DLD1 (cell line): ENCODE results near the gene THOC6.
"Not testable (repeated sequence)": the region's sequence is repeated elsewhere in the genome, so short reads cannot be mapped to it uniquely, and the experiment has no call there.

ENCODE experiments used
- in situ Hi-C: cut with HindIII; loops from 2 replicates; pipeline ENCODE4 v1.10.0; 2017; ENCODE audit warnings: low sequenced_read_pairs

Gene THOC6

DNA sequence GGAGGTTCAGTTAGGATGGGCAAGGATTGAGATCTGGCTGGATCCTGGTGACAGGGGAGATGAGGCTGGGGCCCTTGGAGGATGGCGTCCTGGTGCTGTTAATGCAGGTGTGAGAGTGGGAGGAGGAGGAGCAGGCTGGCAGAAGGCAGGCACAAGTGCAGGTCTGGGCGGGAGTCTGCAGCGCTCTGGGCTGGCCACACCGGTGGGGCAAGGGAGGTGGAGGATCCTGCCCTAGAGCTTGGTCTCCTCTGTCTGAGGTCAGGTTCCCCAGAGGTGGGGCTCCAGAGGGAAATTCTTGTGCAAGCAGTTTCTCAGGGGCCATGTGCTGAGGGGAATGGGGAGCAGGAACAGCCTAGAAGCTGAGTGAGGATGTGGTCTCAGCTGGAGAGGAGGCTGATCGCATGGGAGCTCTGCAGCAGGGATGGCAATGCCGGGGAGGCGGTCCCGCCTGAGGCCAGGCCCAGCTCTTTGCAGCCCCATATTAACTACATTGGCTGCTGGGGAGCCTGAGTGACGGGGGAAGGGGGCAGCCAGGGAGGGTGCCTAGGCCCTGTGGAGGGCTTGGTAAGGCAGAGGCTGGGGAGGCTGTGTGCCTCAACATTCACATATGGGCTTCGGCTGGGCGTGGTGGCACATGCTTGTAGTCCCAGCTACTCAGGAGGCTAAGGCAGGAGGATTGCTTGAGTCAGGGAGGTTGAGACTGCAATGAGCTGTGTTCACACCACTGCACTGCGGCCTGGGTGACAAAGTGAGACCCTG lies 28.9 kb downstream of the THOC6 start:
- in situ Hi-C loops, result not testable (repeated sequence)

DNA sequence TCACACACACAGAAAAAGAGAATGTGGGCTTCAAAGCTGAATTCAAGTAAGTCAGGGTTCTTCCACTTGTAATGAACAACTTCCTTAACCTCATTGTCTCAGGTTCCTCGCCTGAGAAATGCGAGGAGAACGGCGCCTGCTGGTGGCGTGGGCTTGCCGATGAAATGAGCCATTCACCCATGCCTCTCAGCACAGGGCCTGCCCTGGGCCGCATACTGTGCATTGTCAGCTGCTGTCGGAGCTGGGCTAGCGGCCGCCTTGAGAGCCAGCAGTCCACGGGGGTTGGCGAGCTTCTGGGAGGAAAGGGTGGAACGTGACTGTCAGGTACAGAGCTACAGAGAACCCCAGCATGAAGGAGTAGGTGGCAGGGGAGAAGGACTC lies 29.5 kb downstream of the THOC6 start:
- in situ Hi-C loops, result not testable (repeated sequence)

DNA sequence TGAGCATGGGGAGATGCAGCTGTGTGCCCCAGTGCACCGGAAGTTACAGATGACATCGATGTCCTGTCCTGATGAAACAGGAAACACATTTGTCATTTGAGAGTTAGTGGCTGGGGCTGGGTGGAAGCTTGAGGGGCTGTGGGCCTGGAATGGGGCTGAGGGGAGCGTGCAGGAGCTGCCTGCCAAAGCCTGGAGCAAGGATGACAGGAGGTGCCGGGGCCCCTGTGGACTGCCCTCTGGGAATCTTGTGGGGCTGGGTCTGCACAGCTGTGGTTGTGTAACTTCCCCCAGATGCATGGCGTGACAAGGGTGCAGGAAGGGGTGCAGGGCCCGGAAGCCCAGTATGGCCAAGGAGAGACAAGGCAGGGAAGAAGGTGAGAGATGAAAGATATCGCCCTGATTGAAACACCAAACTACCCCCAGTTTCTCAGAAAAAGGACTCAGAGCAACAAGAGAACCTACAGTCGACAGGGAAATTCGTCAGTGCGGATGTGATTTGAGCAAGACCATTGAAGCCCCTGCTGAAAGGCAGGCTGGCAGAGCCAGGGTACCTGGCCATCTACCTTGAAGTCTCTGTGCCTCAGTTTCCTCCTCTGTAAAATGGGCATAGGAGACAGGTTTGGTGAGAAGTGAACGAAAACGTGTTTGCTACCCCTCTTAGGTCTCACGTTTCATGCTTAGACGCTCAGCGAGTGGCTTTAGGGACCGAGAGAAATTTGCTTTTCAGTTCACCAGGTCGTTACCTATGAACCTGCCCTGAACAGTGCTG lies 31.3 kb downstream of the THOC6 start:
- in situ Hi-C loops, result no loop called here

DNA sequence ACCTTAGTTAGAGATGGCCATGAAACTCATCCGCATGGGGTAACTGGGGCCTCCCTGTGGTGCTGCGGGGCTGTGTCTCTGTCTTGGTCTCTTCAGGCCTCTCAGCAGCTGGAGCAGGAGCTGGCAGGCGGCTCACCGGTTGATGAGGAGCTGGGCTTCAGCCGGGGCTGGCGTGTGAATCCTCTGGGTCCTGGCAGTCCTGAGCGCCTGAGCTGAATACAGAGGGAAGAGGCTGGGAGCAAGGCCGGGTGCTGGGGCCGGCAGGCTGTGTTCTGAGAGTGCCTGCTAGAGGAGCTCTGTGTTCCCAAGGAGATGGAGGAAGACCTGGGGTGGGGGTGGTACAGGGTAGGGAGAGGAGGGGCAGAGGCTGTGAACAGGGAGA lies 31.9 kb downstream of the THOC6 start:
- in situ Hi-C loops, result not testable (repeated sequence)

DNA sequence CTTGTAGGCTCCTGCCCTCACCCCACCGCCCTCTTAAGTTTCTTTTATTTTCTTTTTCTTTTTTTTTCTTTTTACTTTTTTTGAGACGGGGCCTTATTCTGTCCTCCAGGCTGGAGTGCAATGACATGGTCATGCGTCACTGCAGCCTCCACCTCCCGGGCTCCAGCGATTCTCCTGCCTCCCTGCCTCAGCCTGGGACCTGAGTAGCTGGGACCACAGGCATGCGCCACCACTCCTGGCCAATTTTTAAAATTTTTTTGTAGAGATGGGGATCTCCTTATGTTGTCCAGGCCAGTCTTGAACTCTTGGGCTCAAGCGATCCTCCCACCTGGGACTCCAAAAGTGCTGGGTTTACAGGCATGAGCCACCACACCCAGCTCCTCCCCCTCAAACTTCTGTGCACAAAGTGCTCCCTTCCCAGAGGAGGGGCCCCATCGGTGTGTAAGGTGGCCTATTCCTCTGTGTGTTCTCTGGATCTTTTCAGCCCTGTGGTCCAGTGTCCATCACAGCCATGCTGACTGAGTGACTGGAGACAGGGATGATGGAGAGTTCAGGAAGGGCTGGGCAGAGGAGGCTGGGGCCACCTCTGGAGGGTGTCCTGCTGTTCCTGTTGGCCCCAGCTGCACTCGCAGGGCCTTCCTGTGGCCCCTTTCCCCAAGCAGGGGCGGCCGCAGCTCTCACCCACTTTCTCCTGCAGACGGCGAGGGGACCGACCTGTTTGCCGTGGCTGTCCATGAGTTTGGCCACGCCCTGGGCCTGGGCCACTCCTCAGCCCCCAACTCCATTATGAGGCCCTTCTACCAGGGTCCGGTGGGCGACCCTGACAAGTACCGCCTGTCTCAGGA lies 32.7 kb downstream of the THOC6 start:
- in situ Hi-C loops, result no loop called here

DNA sequence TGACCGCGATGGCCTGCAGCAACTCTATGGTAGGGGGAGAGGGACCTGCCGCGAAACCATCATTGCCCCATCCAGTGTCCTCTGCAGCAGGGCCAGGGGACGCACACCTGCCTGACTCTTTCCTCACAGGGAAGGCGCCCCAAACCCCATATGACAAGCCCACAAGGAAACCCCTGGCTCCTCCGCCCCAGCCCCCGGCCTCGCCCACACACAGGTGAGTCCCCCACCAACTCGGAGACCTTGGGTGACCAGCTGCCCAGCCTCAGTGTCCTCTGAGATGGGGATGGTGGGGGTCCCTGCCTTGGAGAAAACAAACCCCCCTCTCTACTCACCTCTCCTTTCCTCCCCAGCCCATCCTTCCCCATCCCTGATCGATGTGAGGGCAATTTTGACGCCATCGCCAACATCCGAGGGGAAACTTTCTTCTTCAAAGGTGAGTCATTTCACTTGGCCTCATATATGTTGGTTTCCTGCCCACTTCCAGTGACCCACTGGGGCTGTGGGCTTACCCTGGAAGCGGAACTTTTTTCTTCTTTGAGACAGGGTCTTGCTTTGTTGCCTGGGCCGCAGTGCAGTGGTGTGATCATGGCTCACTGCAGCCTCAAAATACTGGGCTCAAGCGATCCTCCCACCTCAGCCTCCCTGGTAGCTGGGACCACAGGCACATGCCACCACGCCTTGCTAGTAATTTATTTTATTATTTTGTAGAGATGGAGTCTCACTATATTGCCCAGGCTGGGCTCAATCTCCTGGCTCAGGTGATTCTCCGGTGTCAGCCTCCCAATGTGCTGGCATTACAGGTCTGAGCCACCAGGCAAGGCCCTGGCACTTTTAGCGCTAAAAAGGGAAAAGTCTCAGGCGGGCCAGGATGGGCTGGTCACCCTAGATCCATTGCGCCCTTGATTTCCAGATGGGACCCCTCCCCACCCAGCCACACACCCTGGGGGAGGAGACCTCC lies 33.6 kb downstream of the THOC6 start:
- in situ Hi-C loops, result no loop called here

DNA sequence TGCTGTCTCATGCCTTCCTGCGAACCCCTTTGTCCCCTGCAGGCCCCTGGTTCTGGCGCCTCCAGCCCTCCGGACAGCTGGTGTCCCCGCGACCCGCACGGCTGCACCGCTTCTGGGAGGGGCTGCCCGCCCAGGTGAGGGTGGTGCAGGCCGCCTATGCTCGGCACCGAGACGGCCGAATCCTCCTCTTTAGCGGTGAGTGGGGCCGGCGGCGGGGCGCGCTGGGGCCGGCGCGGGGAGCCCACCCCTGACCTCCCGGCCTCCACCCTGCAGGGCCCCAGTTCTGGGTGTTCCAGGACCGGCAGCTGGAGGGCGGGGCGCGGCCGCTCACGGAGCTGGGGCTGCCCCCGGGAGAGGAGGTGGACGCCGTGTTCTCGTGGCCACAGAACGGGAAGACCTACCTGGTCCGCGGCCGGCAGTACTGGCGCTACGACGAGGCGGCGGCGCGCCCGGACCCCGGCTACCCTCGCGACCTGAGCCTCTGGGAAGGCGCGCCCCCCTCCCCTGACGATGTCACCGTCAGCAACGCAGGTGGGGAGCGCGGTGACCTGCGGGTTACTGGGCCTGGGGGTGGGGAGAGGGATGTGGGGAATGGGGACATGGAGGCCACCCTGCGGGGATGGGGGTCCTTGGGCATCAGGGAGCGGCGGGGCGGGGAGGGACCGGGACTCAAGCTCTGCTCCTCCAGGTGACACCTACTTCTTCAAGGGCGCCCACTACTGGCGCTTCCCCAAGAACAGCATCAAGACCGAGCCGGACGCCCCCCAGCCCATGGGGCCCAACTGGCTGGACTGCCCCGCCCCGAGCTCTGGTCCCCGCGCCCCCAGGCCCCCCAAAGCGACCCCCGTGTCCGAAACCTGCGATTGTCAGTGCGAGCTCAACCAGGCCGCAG lies 34.5 kb downstream of the THOC6 start:
- in situ Hi-C loops, result no loop called here

DNA sequence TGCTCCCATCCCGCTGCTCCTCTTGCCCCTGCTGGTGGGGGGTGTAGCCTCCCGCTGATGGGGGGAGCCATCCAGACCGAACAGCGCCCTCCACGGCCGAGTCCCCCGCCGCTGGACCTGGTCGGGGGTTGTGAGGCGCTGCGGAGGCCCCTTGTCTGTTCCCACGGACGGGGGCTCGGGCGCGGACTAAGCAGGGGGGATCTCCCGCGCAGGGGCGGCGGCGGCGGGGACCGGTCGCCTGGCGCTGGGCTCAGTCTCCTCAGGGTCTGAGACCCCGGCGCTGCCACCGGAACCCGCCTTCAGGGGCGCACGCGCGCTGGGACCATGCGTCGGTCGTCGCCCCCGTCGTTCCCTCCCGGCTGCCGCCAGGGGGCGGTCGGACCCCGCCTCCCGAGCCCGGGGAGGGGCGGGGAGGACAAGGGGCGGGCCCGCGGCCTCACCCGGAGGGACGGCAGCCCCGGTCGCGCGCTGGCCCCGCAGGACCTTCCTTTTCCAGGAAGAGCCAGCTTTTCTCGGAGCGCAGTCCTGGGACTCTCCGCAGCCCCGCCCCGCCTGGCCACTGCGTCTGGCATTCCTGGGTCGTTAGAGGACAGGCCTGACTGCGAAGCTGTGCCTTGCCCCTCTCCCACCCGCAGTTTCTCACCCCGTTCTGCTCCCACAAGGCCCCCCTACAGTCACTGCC lies 35.3 kb downstream of the THOC6 start:
- in situ Hi-C loops, result no loop called here

DNA sequence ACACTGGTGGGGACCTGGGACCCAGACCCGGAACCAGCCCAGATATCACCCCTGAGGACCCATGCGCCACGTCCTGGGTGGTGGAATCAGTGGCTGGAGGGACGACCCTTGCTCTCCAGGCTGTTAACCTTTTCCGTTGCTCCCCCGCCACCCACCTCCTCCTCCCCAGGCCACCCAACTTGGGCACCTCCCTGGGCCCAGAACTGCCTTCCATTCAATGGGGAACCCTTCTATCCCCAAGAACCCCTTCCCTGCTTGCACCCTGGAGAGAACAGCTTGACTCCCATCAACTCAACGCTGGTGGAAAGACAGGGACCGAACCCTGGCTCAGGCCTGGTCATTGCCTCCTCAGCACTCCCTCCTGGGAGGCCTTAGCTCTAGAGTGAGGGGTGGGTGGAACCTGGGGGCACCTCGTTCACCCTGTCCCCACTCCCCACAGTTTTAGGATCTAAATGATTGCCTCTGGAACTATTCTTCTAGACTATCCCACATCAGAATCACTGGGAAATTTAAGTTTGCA lies 35.9 kb downstream of the THOC6 start:
- in situ Hi-C loops, result no loop called here

DNA sequence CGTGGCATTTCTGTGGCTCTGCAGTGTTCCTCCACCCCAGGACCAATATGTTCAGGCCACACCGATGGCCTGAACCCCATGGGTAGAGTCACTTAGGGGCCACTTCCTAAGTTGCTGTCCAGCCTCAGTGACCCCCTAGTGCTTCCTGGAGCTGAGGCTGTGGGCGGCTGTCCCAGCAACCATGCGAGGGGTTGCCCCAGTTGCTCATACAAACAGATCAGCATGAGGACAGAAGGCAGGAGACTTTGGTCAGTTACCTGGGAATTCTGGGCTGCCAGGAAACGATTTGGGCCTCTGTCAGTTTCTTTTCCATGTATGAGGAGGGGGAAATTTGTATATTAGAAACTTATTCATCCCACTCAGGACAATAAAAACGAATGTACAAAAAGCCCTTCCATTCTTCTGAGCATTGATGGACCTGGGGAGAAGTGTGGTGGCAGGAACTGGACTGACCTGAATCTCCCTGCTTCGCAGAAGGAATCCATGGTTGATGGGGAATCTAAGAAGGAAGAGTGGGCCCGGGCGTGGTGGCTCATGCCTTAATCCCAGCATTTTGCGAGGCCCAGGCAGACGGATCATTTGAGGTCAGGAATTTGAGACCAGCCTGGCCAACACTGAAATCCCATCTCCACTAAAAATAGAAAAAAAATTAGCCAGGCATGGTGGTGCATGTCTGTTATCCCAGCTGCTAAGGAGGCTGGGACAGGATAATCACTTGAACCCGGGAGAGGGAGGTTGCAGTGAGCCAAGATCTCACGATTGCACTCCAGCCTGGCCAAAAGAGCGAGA lies 36.7 kb downstream of the THOC6 start:
- in situ Hi-C loops, result no loop called here

DNA sequence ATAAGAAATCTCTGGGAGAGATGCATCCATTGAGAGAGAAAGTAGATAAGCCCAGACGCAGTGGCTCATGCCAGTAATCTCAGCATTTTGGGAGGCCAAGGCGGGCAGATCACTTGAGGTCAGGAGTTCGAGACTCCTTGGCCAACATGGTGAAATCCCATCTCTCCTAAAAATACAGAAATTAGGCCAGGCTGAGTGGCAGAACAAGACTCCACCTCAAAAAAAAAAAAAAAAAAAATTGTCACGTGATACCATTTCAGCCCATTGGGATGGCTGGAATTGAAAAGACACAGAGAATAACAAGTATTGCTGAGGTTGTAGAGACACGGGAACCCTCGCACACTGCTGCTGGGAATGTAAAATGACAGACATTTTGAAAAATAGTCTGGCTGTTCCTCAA lies 38.7 kb downstream of the THOC6 start:
- in situ Hi-C loops, result no loop called here

DNA sequence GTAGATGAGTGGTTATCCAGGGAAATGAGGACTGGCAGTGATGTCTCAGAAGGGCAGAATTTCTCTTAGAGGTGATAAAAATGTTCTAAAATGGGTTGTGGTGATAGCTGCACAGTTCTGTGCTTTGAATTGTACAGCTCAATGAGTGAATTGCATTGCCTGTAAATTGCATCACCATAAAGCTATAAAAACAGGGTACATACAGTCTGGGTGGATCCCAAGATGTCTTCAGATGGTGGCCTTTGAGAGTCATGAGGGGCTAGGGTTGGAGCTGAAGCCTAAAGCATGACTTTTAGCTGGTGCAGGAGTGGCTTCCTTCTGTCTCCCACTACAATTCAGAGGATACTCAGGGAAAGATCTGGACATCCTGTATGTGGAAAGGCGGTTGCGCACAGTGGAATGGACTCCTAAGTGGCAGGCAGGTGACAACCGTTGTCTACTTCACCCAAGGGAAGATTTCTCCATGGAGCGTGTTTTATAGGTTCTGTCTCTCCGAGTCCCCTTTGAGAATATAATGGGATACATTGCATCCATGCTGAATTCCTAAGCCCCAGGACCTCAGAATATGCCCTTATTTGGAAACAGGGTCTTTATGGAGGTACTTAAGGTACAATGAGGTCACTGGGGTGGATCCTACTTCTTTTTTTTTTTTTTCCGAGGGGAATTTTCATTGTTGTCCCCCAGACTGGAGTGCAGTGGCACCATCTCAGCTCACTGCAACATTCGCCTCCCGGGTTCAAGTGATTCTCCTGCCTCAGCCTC lies 40.0 kb downstream of the THOC6 start:
- in situ Hi-C loops, result no loop called here

DNA sequence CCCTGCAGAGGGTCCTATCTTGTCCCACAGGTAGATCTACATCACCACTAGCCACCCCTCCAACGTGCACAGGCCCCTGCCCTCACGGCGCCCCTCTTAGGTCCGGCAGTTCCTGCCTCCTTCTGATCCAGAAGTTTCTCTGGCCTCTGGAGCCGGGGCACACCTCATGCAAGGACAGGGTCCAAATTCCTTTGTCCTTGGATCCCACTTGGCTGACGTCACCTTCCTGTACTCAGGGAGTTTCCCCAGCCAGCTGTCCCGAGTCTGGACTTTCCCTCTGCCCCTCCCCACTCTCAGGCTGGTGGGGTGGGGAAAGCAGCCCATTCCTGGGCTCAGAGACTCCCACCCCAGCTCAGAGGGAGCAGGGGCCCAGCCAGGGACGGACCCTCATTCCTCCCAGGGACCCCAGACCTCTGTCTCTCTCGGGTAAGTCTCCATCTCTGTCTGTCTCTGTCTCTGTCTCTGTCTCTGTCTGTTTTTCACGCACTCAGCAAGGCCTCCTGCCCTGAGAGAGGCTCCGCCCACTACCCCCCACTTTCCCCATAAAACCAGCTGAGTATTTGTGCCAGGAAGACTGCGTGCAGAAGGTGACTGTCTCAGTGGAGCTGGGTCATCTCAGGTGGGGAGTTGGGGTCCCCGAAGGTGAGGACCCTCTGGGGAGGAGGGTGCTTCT lies 41.4 kb downstream of the THOC6 start, which contains the start of gene IL32:
IL32 (plus strand) TSS at position 572 of the 673 bp plus-strand sequence. CDS start 172 bp downstream, outside the sequence.
- in situ Hi-C loops, result no loop called here

DNA sequence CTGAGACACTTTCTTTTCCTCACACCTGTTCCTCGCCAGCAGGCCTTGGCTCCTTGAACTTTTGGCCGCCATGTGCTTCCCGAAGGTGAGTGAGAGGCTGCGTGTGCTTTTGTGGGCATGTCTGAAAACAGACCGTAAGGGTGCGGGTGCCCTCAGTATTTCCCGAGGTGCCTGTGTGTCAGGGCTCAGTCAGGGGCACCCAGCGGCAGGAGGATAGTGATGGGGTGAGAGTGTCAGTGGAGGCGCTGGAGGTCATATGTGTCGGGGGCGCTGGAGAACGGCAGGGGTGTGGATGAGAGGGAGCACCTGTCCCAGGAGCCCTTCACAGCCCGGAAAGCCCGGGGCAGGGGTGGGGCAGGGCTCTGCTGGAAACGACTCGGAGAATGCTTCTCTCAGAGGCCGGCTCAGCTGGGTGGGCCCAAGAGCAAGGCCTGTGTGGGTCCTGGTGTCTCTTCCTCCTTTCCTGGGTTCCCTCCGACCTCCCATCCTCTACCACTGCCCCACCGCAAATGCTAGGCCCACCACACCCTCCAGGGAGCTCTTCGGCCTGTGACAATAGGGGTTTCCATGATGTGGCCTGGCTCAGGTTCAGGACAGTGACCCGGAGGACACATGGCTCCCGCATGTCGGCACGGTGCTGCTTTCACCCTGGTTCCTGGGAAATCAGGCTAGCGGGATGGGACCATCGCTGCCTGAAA lies 42.1 kb downstream of the THOC6 start:
- in situ Hi-C loops, result no loop called here

DNA sequence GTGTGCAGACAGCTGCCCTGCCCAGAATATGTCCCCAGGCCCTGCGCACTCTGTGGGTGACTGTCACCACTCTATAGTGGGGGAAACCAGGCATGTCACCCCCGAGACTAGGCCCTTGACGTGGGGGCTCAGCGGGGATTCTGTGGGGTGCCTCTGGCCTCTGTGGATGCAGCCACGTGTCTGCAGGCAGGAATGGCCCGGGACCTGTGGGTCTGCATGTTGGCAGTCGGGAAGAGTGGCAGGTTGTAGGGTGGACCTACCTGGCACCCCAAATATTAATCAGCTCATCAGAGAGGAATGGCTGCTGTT lies 42.6 kb downstream of the THOC6 start:
- in situ Hi-C loops, result no loop called here

DNA sequence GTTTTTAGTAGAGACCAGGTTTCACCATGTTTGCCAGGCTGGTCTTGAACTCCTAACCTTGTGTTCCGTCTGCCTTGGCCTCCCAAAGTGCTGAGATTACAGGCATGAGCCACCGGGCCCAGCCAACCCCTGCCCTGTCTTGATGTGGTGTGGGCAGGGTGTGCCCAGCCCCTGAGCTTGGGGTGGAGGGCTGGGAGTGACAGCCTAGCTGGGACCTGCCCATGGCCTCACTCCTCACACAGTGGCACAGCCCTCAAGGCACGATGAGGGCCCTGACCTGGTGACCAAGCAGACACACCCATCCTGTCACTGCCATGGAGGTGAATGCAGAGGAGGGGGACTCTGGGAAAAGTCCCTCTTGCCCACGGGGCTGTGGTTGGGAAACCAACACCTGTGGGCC lies 44.7 kb downstream of the THOC6 start:
- in situ Hi-C loops, result no loop called here
